ENCODE results near the gene UNC5C. TPM values are rescaled to one million over a fixed set of nuclear protein-coding genes. Genes with fewer than 3 reads are reported as not detected.

Gene UNC5C
- total and polyA plus RNA-seq, 2 of the 8 experiments (the other 6 are each of a cell fraction or from before 2014, with no cell fraction given), result 0.30 to 1.3 TPM

GRCh38 chr4:95367824-95368223 is 180.9 kb downstream of the UNC5C start:
- H2BK12ac ChIP-seq (ENCODE audit: low read depth, low read length), result no peak overlapping the region
- H3K4me1 ChIP-seq (replicated peaks in 1 of 4; ENCODE audit: control insufficient read depth in 3 of 4, insufficient read depth in 4 of 4, low read length in 3 of 4), result peaks cover 0 to 3% (median 1%) of the 10 kb centered on the region in 4 experiments; a peak in 2 of 7 replicates
- H2AK5ac ChIP-seq (ENCODE audit: low read depth, low read length), result no peak overlapping the region
- H2BK120ac ChIP-seq (replicated peaks; ENCODE audit: low read depth, low read length), result no peak overlapping the region
- no peak overlapping the region for H3K14ac ChIP-seq (ENCODE audit: insufficient read length)
- no peak overlapping the region for H4K8ac ChIP-seq (ENCODE audit: extremely low read depth, insufficient read depth, low read length)
- H3K23me2 ChIP-seq (ENCODE audit: low read depth, low read length), result no peaks in the 10 kb centered on the region
- no peaks in the 10 kb centered on the region for H3K79me1 ChIP-seq (ENCODE audit: low read depth, low read length)
- no peak overlapping the region for H2AFZ ChIP-seq (ENCODE audit: low read length)
- CTCF ChIA-PET (ENCODE audit: partially characterized antibody), result no interaction called here
- no peaks in the 10 kb centered on the region for H3K27me3 ChIP-seq (replicated peaks in 1 of 4; ENCODE audit: control insufficient read depth in 3 of 4, extremely low read depth in 1 of 4, insufficient read depth in 3 of 4, low read length in 3 of 4)
- no peak overlapping the region for H2BK15ac ChIP-seq (ENCODE audit: low read length)
- H3K4ac ChIP-seq (replicated peaks; ENCODE audit: insufficient read length, low read depth, low read length), result no peak overlapping the region
- no peak overlapping the region for H3K9ac ChIP-seq (replicated peaks in 1 of 4; ENCODE audit: extremely low read depth in 1 of 4, low read depth in 3 of 4, low read length in 3 of 4)
- H4K20me1 ChIP-seq (replicated peaks in 1 of 2; ENCODE audit: control insufficient read depth in 1 of 2, insufficient read depth in 2 of 2, low read length in 2 of 2), result no peaks in the 10 kb centered on the region
- H2BK5ac ChIP-seq (ENCODE audit: low read depth, low read length), result no peak overlapping the region
- no peak overlapping the region for H3K18ac ChIP-seq (ENCODE audit: extremely low read depth, low read length)
- FAIRE-seq, result no peak
- no peak overlapping the region for H4K5ac ChIP-seq (ENCODE audit: insufficient read length, low read depth, low read length)
- H3K79me2 ChIP-seq (ENCODE audit: control insufficient read depth in 1 of 2, insufficient read depth in 2 of 2, low read length in 2 of 2), result no peaks in the 10 kb centered on the region
- DNase-seq (ENCODE audit: low read depth in 1 of 2, low spot score in 2 of 2), result no peak
- H2BK20ac ChIP-seq (ENCODE audit: low read length), result no peak overlapping the region
- no peak overlapping the region for H3K56ac ChIP-seq (replicated peaks; ENCODE audit: insufficient read length, low read depth, low read length)
- H3K23ac ChIP-seq (ENCODE audit: insufficient read length), result no peak overlapping the region
- H3K9me3 ChIP-seq (ENCODE audit: insufficient read depth in 2 of 2, low read depth in 1 of 2, low read length in 1 of 2), result no peaks in the 10 kb centered on the region
- no peak overlapping the region for H3K27ac ChIP-seq (ENCODE audit: low read depth, low read length)
- POLR2A ChIA-PET (ENCODE audit: partially characterized antibody), result no interaction called here
- H4K91ac ChIP-seq (replicated peaks; ENCODE audit: insufficient read length, low read length), result no peak overlapping the region
- 82% methylated on average over 2 of the region's 2 CpGs; no CpG with 5 or more reads in 1 of the 2 experiments for WGBS, 2 experiments (ENCODE audit: extremely low coverage in 1 of 2, insufficient coverage in 1 of 2, insufficient read length in 1 of 2, insufficient replicate concordance in 2 of 2, low coverage in 1 of 2, low lambda C conversion rate in 2 of 2, missing lambda C conversion rate in 1 of 2)
- H3K4me2 ChIP-seq (ENCODE audit: insufficient read depth in 1 of 2, low read depth in 2 of 2, low read length in 2 of 2), result no peak overlapping the region
- no peak overlapping the region for H3K4me3 ChIP-seq (ENCODE audit: extremely low read depth in 1 of 4, insufficient read depth in 2 of 4, low read depth in 3 of 4, low read length in 4 of 4)
- H3K36me3 ChIP-seq (ENCODE audit: control insufficient read depth in 2 of 4, insufficient read depth in 4 of 4, low read length in 3 of 4), result no peaks in the 10 kb centered on the region
- TF ChIP-seq RBBP5 (IDR thresholded peaks at IDR 0.05; ENCODE audit: borderline replicate concordance, low read depth, low read length) (no peak), TAF1 (IDR thresholded peaks at IDR 0.05; ENCODE audit: low read depth, low read length) (no peak), GTF2F1 (IDR thresholded peaks at IDR 0.05; ENCODE audit: borderline replicate concordance, low read depth, low read length) (no peak)
